8988T (cell line): ENCODE data around the gene ZNF155.

Source experiments
- DNase-seq: peaks from one replicate; pipeline ENCODE4 v3.0.0; 2011

The ZNF155 gene

DNA sequence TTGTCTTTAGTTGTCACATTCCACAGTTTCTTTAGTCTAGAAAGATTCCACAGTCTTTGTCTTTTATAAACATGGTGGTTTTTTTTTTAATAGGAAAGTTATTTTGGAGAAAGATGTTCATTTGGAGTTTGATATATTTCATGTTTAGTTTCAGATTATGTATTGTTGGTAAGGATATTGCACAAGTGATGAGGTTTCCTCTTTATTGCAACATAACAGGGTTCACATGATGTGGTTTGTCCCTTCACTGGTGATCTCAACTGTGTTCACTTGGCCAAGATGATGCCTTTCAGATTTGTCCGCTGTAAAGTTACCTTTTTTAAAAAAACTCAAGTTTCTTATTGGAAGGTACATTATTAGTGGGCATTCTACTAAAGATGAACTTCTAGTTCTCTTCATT, 22.0 kb downstream of the ZNF155 start:
- DNase-seq, result no peak

DNA sequence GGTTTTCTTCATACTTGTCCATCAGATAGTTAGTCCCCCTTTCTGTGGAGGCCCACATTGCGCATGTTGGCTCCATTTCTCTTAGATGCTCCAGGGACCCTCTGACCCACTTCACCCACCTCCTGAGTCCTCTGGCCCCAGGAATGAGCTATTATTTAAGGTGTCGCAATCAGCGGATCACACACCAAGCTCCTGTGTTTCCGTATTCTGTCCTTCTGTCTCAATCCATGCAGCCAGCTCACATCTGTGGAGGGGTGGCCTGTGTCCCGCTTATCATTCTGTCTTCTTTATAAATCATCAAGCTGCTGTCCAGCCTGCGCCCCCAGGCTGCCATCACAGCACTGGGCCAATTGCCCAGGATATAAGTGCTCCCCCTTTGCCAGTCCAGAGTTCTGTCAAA, 23.5 kb downstream of the ZNF155 start:
- no peak for DNase-seq

DNA sequence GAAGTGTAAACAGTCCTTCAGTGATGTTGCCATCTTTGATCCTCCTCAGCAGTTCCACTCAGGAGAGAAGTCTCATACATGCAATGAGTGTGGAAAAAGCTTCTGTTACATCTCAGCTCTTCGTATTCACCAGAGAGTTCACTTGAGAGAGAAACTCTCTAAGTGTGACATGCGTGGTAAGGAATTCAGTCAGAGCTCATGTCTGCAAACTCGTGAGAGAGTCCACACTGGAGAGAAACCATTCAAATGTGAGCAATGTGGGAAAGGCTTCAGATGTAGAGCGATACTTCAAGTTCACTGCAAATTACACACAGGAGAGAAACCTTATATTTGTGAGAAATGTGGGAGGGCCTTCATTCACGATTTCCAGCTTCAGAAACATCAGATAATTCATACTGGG, 26.5 kb downstream of the ZNF155 start:
- DNase-seq, result no peak

DNA sequence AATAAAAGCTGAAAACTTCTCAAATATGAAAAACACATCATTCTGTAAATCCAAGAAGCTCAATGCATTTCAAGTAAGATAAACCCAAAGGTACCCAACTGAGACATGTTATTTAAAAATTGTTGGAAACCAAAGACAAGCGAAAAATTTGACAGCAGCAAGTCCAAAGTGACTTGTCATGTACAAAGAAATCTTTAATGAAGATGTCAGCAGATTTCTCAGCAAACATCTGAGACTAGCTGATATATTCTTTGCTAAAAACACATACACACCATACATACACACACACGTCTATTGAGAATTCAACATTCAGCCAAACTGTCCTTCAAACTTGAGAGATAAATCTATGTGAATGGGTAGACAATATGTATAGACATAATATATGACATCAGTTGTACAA, 35.5 kb downstream of the ZNF155 start:
- no peak for DNase-seq

DNA sequence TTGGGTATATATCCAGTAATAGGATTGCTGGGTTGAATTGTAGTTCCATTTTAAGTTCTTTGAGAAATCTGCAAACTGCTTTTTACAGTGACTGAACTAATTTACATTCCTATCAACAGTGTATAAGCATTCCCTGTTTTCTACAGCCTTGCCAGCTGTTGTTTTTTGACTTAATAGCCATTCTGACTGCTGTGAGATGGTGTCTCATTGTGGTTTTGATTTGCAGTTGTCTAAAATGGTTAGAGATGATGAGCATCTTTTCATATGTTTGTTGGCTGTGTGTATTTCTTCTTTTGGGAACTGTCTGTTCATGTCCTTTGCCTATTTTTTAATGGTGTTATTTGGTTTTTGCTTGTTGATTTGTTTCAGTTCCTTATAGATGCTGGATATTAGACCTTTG, 37.2 kb downstream of the ZNF155 start:
- DNase-seq, result no peak

DNA sequence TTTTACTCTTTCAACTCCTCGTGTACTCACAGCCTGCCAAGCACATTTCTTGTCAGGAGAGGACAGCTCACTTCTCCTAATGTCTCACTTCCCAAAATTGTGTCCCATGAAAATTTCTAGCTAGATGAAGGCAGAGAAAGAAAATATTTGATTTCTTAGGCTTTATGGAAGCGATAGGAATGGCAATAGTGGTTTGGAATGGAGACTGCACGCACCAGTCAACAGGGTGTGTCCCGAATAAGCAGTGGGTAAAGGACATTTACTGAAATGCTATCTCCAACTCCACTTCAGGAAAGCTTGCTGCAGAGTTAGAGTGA, 40.9 kb downstream of the ZNF155 start:
- no peak for DNase-seq

DNA sequence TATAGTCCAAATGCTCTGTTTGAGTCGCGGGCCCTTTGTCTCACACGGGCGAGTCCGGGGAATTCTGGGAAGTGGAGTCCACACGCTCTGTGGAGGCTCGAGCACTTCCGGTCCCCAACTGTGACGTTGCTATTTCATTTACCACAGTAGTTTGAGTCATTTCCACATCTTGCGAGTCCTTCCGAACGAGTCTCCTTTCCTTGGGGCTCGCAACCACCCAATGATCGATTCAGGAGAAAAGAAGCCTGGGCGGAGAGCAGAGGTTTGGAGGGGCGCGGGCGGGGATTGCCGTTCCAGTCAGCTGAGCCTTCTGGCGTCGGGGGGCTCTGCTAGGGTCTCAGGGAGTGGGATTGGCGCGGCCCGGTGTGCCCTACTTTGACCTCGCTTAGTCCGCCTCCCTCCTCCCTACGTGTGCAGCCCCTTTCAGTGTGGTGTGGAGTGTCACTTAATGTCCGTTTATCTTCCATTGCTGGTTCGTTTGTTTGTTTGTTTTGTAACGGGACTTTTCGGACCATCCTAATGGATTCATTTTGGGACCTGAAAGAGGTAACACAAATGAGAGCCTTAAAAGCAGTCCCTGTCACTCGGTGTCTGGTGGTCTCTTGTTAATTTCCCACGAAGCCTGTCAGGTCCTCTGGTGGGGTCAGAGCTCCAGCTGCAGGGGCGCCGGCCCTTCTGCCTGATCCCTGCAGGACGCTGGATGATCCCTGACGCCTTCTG, 41.4 kb downstream of the ZNF155 start, which contains the start of gene ZNF222:
Gene ZNF222 (plus strand): TSS at position 163 of the 720 bp plus-strand sequence. CDS start 58 bp downstream, at position 221.
- DNase-seq, result no peak

DNA sequence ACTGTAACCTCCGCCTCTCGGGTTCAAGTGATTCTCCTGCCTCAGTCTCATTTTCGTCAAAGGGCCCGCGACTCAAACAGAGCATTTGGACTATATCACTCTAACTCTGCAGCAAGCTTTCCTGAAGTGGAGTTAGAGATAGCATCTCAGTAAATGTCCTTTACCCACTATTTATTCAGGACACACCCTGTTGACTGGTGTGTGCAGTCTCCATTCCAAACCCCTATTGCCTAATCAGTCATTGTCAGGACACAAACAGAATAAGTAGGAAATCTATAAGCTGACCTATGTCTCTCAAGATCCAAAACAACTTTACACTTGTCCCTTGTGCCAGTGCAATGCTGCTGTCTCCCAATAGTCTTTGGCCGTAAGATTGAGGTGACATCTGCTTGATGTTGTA, 42.6 kb downstream of the ZNF155 start:
- DNase-seq, result no peak

DNA sequence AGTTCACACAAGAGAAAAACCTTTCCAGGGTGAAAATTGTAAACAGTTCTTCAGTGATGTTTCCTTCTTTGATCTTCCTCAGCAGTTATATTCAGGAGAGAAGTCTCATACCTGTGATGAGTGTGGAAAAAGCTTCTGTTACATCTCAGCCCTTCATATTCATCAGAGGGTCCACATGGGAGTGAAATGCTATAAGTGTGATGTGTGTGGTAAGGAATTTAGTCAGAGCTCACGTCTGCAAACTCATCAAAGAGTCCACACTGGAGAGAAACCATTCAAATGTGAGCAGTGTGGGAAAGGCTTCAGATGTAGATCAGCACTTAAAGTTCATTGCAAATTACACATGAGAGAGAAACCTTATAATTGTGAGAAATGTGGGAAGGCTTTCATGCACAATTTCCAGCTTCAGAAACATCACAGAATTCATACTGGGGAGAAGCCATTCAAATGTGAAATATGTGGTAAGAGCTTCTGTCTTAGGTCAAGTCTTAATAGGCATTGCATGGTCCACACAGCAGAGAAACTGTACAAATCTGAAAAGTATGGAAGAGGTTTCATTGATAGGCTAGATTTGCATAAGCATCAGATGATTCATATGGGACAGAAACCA, 48.1 kb downstream of the ZNF155 start:
- no peak for DNase-seq

DNA sequence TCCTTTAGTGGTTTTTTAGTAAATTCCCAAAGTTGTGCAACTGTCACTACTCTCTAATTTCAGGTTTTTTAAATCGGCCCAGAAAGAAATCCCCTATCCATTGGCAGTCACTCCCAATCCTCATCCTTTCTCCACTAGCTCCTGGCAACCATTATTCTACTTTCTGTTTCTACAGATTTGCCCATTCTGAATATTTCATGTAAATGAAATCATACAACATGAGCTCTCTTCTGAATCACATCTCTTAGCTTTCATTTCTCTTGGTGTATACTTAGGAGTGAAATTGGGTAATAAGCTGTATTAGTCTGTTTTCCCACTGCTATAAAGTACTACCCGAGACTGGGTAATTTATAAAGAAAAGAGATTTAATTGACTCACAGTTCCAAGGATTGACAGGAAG, 58.2 kb downstream of the ZNF155 start:
- no peak for DNase-seq
